Liver (tissue), 3 donors: ENCODE measurements around the gene METTL18.
"Not testable (repeated sequence)": the region's sequence is repeated elsewhere in the genome, so short reads cannot be mapped to it uniquely, and the experiment has no call there.

Source experiments
- ATF3 ChIP-seq: IDR thresholded peaks from 2 replicates; pipeline ENCODE4 v1.6.1; 2016; ENCODE audit warnings: antibody characterized with exemption
- CTCF ChIP-seq: fragments of 150-350 bp; IDR thresholded peaks from 2 replicates; pipeline ENCODE4 v1.5.1; 2017; ENCODE audit warnings: improper control_type of control experiment, low read depth, low read length; ENCODE audit not compliant: missing input control
- EGR1 ChIP-seq, 2 donors: IDR thresholded peaks; 2 replicates each; pipeline ENCODE4 v1.6.1; 2016 to 2018; ENCODE audit warnings: antibody characterized with exemption in 2 of 2, low read depth in 2 of 2
- FOXA2 ChIP-seq: IDR thresholded peaks from 2 replicates; pipeline ENCODE4 v1.6.1; 2016; ENCODE audit warnings: antibody characterized with exemption
- GABPA ChIP-seq, 2 donors: IDR thresholded peaks in 1 of 2; conservative IDR thresholded peaks in 1 of 2; 2 replicates each; pipeline ENCODE4 v1.6.1; 2016; ENCODE audit warnings: antibody characterized with exemption in 2 of 2, mild to moderate bottlenecking in 1 of 2, moderate library complexity in 1 of 2
- JUND ChIP-seq, 2 donors: IDR thresholded peaks; 2 replicates each; pipeline ENCODE4 v1.6.1; 2016; ENCODE audit warnings: antibody characterized with exemption in 2 of 2
- REST ChIP-seq: IDR thresholded peaks from 2 replicates; pipeline ENCODE4 v1.6.1; 2016; ENCODE audit warnings: antibody characterized with exemption, mild to moderate bottlenecking
- SP1 ChIP-seq: IDR thresholded peaks from 2 replicates; pipeline ENCODE4 v1.6.1; 2018; ENCODE audit warnings: antibody characterized with exemption, mild to moderate bottlenecking
- TAF1 ChIP-seq: conservative IDR thresholded peaks from 2 replicates; pipeline ENCODE4 v1.6.1; 2016; ENCODE audit warnings: antibody characterized with exemption, mild to moderate bottlenecking
- YY1 ChIP-seq: IDR thresholded peaks from 2 replicates; pipeline ENCODE4 v1.6.1; 2016; ENCODE audit warnings: antibody characterized with exemption, mild to moderate bottlenecking
- ZBTB33 ChIP-seq: IDR thresholded peaks from 2 replicates; pipeline ENCODE4 v1.6.1; 2016; ENCODE audit warnings: antibody characterized with exemption
- donor health status: healthy.
- donor health status: healthy.

- TF ChIP-seq CTCF; REST; TAF1; FOXA2; SP1; JUND (IDR thresholded peaks at IDR 0.05); EGR1 (IDR thresholded peaks at IDR 0.05; ENCODE audit: low read depth in 2 of 2); GABPA (IDR thresholded peaks at IDR 0.05 in 1 of 2, conservative IDR thresholded peaks at IDR 0.05 in 1 of 2); ZBTB33; YY1; ATF3: not testable (repeated sequence)
Observed at GRCh38 chr1:169811418-169812035, 16.8 kb upstream of the METTL18 start.
